ENCODE data around the gene SMARCD1. TPM values are rescaled to one million over a fixed set of nuclear protein-coding genes. Genes with fewer than 3 reads are reported as not detected.

Gene SMARCD1
- total RNA-seq: 29.3 and 45.9 TPM in 2 replicates

GRCh38 chr12:50084775-50085614, at the start of gene SMARCD1:
SMARCD1 (plus strand) TSS chr12:50085342; CDS start chr12:50085370, 28 bp downstream.

GRCh38 chr12:50057000-50057841, 27.9 kb upstream of the SMARCD1 start, which contains the start of gene ASIC1:
ASIC1 (plus strand) TSS chr12:50057596; CDS start chr12:50058767, 1,171 bp downstream.

GRCh38 chr12:50103767-50104321, 18.7 kb downstream of the SMARCD1 start, which contains the start of gene GPD1:
GPD1 (plus strand) TSS chr12:50104008; CDS start chr12:50104051, 43 bp downstream.

GRCh38 chr12:50111693-50112455, 26.7 kb downstream of the SMARCD1 start, which contains the start of gene COX14:
COX14 (plus strand) TSS chr12:50112236; CDS start chr12:50120044, 7,808 bp downstream.

Other genes starting within 250 kb of the SMARCD1 start
- 4.7 and 5.4 TPM in 2 replicates for gene BCDIN3D, start 242.2 kb upstream of the SMARCD1 start, total RNA-seq
- gene FAIM2, start 181.4 kb upstream of the SMARCD1 start, total RNA-seq: 18.8 and 21.5 TPM in 2 replicates
- not detected in 2 replicates for gene AQP2, start 134.6 kb upstream of the SMARCD1 start, total RNA-seq
- gene AQP5, start 123.5 kb upstream of the SMARCD1 start, total RNA-seq: 3.1 and 6.5 TPM in 2 replicates
- not detected in 2 replicates for gene AQP6, start 112.4 kb upstream of the SMARCD1 start, total RNA-seq
- gene RACGAP1, start 59.8 kb upstream of the SMARCD1 start, total RNA-seq: 21.1 and 29.3 TPM in 2 replicates
- gene ASIC1, start 27.7 kb upstream of the SMARCD1 start, total RNA-seq: 4.7 and 8.8 TPM in 2 replicates
- gene GPD1, start 18.7 kb downstream of the SMARCD1 start, total RNA-seq: not detected in 2 replicates
- 41.7 and 42.3 TPM in 2 replicates for gene COX14, start 26.9 kb downstream of the SMARCD1 start, total RNA-seq
- 32.3 and 38.6 TPM in 2 replicates for gene CERS5, start 82.0 kb downstream of the SMARCD1 start, total RNA-seq
- gene LIMA1, start 198.2 kb downstream of the SMARCD1 start, total RNA-seq: 98.8 and 103 TPM in 2 replicates